ENCODE measurements around the gene RPRM. TPM values are rescaled to one million over a fixed set of nuclear protein-coding genes. Genes with fewer than 3 reads are reported as not detected.
A peak's percentile ranks its signal among the peaks of the same experiment; 100 is the strongest.

Gene RPRM
- total RNA-seq, 1 experiment from 2014 or later: 38.4 TPM

GRCh38 chr2:153510996-153511395, 32.4 kb upstream of the RPRM start:
- Histone ChIP-seq H4K8ac (replicated peaks; ENCODE audit: insufficient read length, low read depth, low read length) (no peak overlapping the region), H3K4me2 (ENCODE audit: insufficient read depth, insufficient read length, low read length) (no peak overlapping the region), H2BK12ac (ENCODE audit: insufficient read length, low read depth, low read length) (no peak overlapping the region), H4K20me1 (ENCODE audit: control insufficient read depth, insufficient read depth, insufficient read length) (no peaks in the 10 kb centered on the region), H4K5ac (ENCODE audit: insufficient read length, low read depth, low read length) (no peak overlapping the region), H2BK20ac (ENCODE audit: low read depth, low read length, poor library complexity, severe bottlenecking) (no peak overlapping the region), H4K91ac (ENCODE audit: insufficient read length, low read depth, low read length) (no peak overlapping the region), H2BK5ac (ENCODE audit: insufficient read length, low read length) (no peak overlapping the region), H2BK120ac (ENCODE audit: low read depth, low read length, poor library complexity, severe bottlenecking) (no peak overlapping the region), H3K9me3 (ENCODE audit: control insufficient read depth, low read depth, low read length) (no peaks in the 10 kb centered on the region), H3K27ac (ENCODE audit: insufficient read length, low read depth, low read length) (no peak overlapping the region), H3K27me3 (ENCODE audit: insufficient read depth, low read length) (no peaks in the 10 kb centered on the region), H3K56ac (ENCODE audit: insufficient read length, low read depth, low read length) (no peak overlapping the region), H3K18ac (ENCODE audit: insufficient read length, low read depth, low read length) (no peak overlapping the region), H3K79me1 (ENCODE audit: insufficient read depth, low read depth, low read length, poor library complexity, severe bottlenecking) (no peaks in the 10 kb centered on the region), H3K14ac (ENCODE audit: insufficient read depth, low read length) (no peak overlapping the region), H3K4me1 (ENCODE audit: insufficient read depth, low read length) (peaks cover 1% of the 10 kb centered on the region; the same call in 1 of the 2 replicates), H2BK15ac (ENCODE audit: low read depth, low read length) (no peak overlapping the region), H3K79me2 (ENCODE audit: insufficient read depth, low read length) (no peaks in the 10 kb centered on the region), H3K4ac (ENCODE audit: low read depth, low read length) (no peak overlapping the region), H2AK5ac (ENCODE audit: insufficient read length, low read length) (no peak overlapping the region), H3K23ac (ENCODE audit: insufficient read length, low read depth, low read length) (no peak overlapping the region), H3K9ac (ENCODE audit: extremely low read depth, insufficient read length, low read length) (no peak overlapping the region), H3K23me2 (ENCODE audit: insufficient read length, low read depth, low read length, poor library complexity, severe bottlenecking) (no peaks in the 10 kb centered on the region), H2AFZ (ENCODE audit: low read length) (no peak overlapping the region), H3T11ph (ENCODE audit: low read length) (no peak overlapping the region)
- H3K27me3 Mint-ChIP-seq (ENCODE audit: low read depth): no peaks in the 10 kb centered on the region
- TF ChIP-seq CTCF (conservative IDR thresholded peaks at IDR 0.05): no peak
- peaks cover 21 to 22% of the 10 kb centered on the region in 2 experiments for H3K9me3 Mint-ChIP-seq
- no peak overlapping the region for H3K4me3 Mint-ChIP-seq
- no CpG with 5 or more reads among the region's 4 CpGs for WGBS (ENCODE audit: extremely low coverage, insufficient read length, low lambda C conversion rate)
- H3K36me3 Mint-ChIP-seq (ENCODE audit: insufficient read depth in 1 of 3, low read depth in 3 of 3): peaks cover 12 to 24% (median 23%) of the 10 kb centered on the region in 3 experiments
- DNase-seq: no peak
- H3K27ac Mint-ChIP-seq: peak overlapping the region in 1 of 3 experiments; percentile 13; a peak in 2 of 7 replicates
- peaks cover 3 to 13% of the 10 kb centered on the region in 2 experiments for H3K4me1 Mint-ChIP-seq
